Activated gamma-delta T cell (primary cell): Measurements from ENCODE around the gene ADIPOQ.
"Not testable (repeated sequence)": the region's sequence is repeated elsewhere in the genome, so short reads cannot be mapped to it uniquely, and the experiment has no call there.

Experiments
- DNase-seq: peaks from one replicate; lab custom pipeline; 2025; lab: John Stamatoyannopoulos, UW

The ADIPOQ gene

DNA sequence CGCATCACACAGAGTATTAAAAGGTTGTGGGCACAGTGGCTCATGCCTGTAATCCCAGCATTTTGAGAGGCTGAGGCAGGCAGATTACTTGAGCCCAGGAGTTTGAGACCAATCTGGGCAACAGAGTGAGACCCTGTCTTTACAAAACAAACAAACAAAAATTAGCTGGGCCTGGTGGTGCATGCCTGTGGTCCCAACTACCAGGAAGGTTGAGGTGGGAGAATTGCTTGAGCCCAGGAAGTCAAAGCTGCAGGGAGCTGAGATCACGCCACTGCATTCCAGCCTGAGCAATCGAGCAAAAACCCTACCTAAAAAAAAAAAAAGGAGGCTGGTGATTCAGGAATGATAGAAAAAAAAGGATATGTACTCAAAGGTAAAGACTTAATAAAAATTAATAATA is 59.6 kb downstream of the ADIPOQ start:
- DNase-seq: no peak

DNA sequence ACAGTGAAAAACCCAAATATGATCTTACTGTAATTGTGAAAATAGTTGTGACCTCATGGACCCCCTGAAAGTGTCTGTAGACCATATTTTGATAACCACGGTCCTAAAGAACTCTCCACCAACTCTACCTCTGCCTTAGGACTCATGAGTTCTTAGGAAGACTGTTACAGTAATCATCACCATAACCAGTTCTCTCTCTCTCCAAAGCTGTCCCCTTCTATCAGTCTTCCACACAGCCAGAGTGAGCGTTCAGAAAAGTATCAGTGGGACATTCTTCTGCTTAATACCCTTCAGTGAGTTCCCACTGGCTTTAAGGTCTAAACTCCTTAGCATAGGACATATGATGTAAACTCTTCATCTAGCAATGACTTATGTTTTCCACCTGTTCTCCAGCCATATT is 60.2 kb downstream of the ADIPOQ start:
- no peak for DNase-seq

GRCh38 chr3:186903676-186904075 is 61.2 kb downstream of the ADIPOQ start:
- DNase-seq: not testable (repeated sequence)

DNA sequence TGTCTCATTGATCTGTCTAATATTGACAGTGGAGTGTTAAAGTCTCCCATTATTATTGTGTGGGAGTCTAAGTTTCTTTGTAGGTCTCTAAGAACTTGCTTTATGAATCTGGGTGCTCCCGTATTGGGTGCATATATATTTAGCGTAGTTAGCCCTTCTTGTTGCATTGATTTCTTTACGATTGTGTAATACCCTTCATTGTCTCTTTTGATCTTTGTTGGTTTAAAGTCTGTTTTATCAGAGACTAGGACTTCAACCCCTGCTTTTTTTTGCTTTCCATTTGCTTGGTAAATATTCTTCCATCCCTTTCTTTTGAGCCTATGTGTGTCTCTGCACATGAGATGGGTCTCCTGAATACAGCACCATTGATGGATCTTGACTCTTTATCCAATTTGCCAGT is 64.6 kb downstream of the ADIPOQ start:
- DNase-seq: not testable (repeated sequence)
